ENCODE data around the gene KARS1.

Gene KARS1

GRCh38 chr16:75603241-75603640 lies 44.2 kb downstream of the KARS1 start:
- WGBS, result 97% methylated on average over 4 of the region's 4 CpGs
- H3K14ac ChIP-seq (ENCODE audit: low read length in 2 of 2), result no peak overlapping the region
- peaks cover 1% of the 10 kb centered on the region for H3K79me1 ChIP-seq (replicated peaks; ENCODE audit: low read length, poor library complexity, severe bottlenecking)
- no peaks in the 10 kb centered on the region for H3K9me3 ChIP-seq (ENCODE audit: control insufficient read depth, low read length)
- H3K27me3 ChIP-seq (ENCODE audit: control insufficient read depth in 1 of 2, insufficient read depth in 1 of 2, low read length in 2 of 2), result no peaks in the 10 kb centered on the region
- no peak overlapping the region for H2AFZ ChIP-seq (ENCODE audit: low read depth, low read length)
- H4K8ac ChIP-seq (ENCODE audit: low read length), result no peak overlapping the region
- DNase-seq, result no peak
- H3K27ac ChIP-seq (ENCODE audit: low read length, poor library complexity, severe bottlenecking), result no peak overlapping the region
- H2BK5ac ChIP-seq (ENCODE audit: low read depth, low read length, poor library complexity, severe bottlenecking), result no peak overlapping the region
- no peak overlapping the region for H3K23ac ChIP-seq (ENCODE audit: low read length in 2 of 2)
- H3K4me1 ChIP-seq (ENCODE audit: control insufficient read depth, insufficient read depth, low read depth, low read length), result no peaks in the 10 kb centered on the region
- no peak overlapping the region for H2AK5ac ChIP-seq (ENCODE audit: low read length, severe bottlenecking)
- H4K91ac ChIP-seq (ENCODE audit: low read length), result no peak overlapping the region
- no peak overlapping the region for H3K9ac ChIP-seq (ENCODE audit: low read length)
- no peak overlapping the region for H3K4me2 ChIP-seq (ENCODE audit: low read length, poor library complexity, severe bottlenecking)
- H2BK15ac ChIP-seq (ENCODE audit: low read depth, poor library complexity, severe bottlenecking), result no peak overlapping the region
- no peak overlapping the region for H2BK12ac ChIP-seq (ENCODE audit: low read length in 2 of 2)
- no peak overlapping the region for H3K4ac ChIP-seq (ENCODE audit: low read depth in 1 of 2, low read length in 2 of 2)
- H2BK120ac ChIP-seq (ENCODE audit: low read depth, low read length), result no peak overlapping the region
- H3K36me3 ChIP-seq (ENCODE audit: control insufficient read depth in 1 of 2, insufficient read depth in 2 of 2, low read depth in 1 of 2, low read length in 2 of 2), result peaks cover 20 to 79% of the 10 kb centered on the region in 2 experiments
- H3K18ac ChIP-seq (ENCODE audit: low read depth in 1 of 2, low read length in 2 of 2), result no peak overlapping the region
- no peak overlapping the region for H3K4me3 ChIP-seq (ENCODE audit: insufficient read depth in 1 of 2, low read depth in 1 of 2, low read length in 2 of 2)

- no peaks in the 10 kb centered on the region for H3K4me1 ChIP-seq (ENCODE audit: control insufficient read depth, insufficient read depth, low read depth, low read length)
- no peak overlapping the region for H3K4ac ChIP-seq (ENCODE audit: low read depth in 1 of 2, low read length in 2 of 2)
- no peak overlapping the region for H3K27ac ChIP-seq (ENCODE audit: low read length, poor library complexity, severe bottlenecking)
- no peak overlapping the region for H3K18ac ChIP-seq (ENCODE audit: low read depth in 1 of 2, low read length in 2 of 2)
- H2AK5ac ChIP-seq (ENCODE audit: low read length, severe bottlenecking), result no peak overlapping the region
- no peak overlapping the region for H4K91ac ChIP-seq (ENCODE audit: low read length)
- H3K27me3 ChIP-seq (ENCODE audit: control insufficient read depth in 1 of 2, insufficient read depth in 1 of 2, low read length in 2 of 2), result no peaks in the 10 kb centered on the region
- no peak overlapping the region for H4K8ac ChIP-seq (ENCODE audit: low read length)
- H3K79me1 ChIP-seq (replicated peaks; ENCODE audit: low read length, poor library complexity, severe bottlenecking), result peaks cover 3% of the 10 kb centered on the region
- H3K4me3 ChIP-seq (ENCODE audit: insufficient read depth in 1 of 2, low read depth in 1 of 2, low read length in 2 of 2), result no peak overlapping the region
- H2BK15ac ChIP-seq (ENCODE audit: low read depth, poor library complexity, severe bottlenecking), result no peak overlapping the region
- no peak overlapping the region for H3K9ac ChIP-seq (ENCODE audit: low read length)
- peaks cover 11% of the 10 kb centered on the region for H3K9me3 ChIP-seq (ENCODE audit: control insufficient read depth, low read length)
- H2BK120ac ChIP-seq (ENCODE audit: low read depth, low read length), result no peak overlapping the region
- H2AFZ ChIP-seq (ENCODE audit: low read depth, low read length), result no peak overlapping the region
- no peak for DNase-seq
- H2BK12ac ChIP-seq (ENCODE audit: low read length in 2 of 2), result no peak overlapping the region
- no peak overlapping the region for H3K4me2 ChIP-seq (ENCODE audit: low read length, poor library complexity, severe bottlenecking)
- H3K14ac ChIP-seq (ENCODE audit: low read length in 2 of 2), result no peak overlapping the region
- WGBS, result 95% methylated on average over 6 of the region's 6 CpGs
- H3K36me3 ChIP-seq (ENCODE audit: control insufficient read depth in 1 of 2, insufficient read depth in 2 of 2, low read depth in 1 of 2, low read length in 2 of 2), result peaks cover 33 to 65% of the 10 kb centered on the region in 2 experiments
- H3K23ac ChIP-seq (ENCODE audit: low read length in 2 of 2), result no peak overlapping the region
- no peak overlapping the region for H2BK5ac ChIP-seq (ENCODE audit: low read depth, low read length, poor library complexity, severe bottlenecking)
These were observed 47.8 kb downstream of the KARS1 start for GRCh38 chr16:75599452-75600277.

- Histone ChIP-seq H2AFZ (ENCODE audit: low read depth, low read length) (no peak overlapping the region), H3K9me3 (ENCODE audit: control insufficient read depth, low read length) (peaks cover 11% of the 10 kb centered on the region), H2BK5ac (ENCODE audit: low read depth, low read length, poor library complexity, severe bottlenecking) (no peak overlapping the region), H2BK15ac (ENCODE audit: low read depth, poor library complexity, severe bottlenecking) (no peak overlapping the region), H3K27me3 (ENCODE audit: control insufficient read depth in 1 of 2, insufficient read depth in 1 of 2, low read length in 2 of 2) (no peaks in the 10 kb centered on the region), H3K4me2 (ENCODE audit: low read length, poor library complexity, severe bottlenecking) (no peak overlapping the region), H3K18ac (ENCODE audit: low read depth in 1 of 2, low read length in 2 of 2) (no peak overlapping the region), H4K91ac (ENCODE audit: low read length) (no peak overlapping the region), H3K36me3 (ENCODE audit: control insufficient read depth in 1 of 2, insufficient read depth in 2 of 2, low read depth in 1 of 2, low read length in 2 of 2) (peaks cover 15 to 27% of the 10 kb centered on the region in 2 experiments), H3K4me3 (ENCODE audit: insufficient read depth in 1 of 2, low read depth in 1 of 2, low read length in 2 of 2) (no peak overlapping the region), H2AK5ac (ENCODE audit: low read length, severe bottlenecking) (no peak overlapping the region), H3K27ac (ENCODE audit: low read length, poor library complexity, severe bottlenecking) (no peak overlapping the region), H2BK120ac (ENCODE audit: low read depth, low read length) (no peak overlapping the region), H3K4me1 (ENCODE audit: control insufficient read depth, insufficient read depth, low read depth, low read length) (peaks cover 3% of the 10 kb centered on the region), H3K14ac (ENCODE audit: low read length in 2 of 2) (no peak overlapping the region), H2BK12ac (ENCODE audit: low read length in 2 of 2) (peak overlapping the region in 1 of 2 experiments; percentile 21), H3K23ac (ENCODE audit: low read length in 2 of 2) (no peak overlapping the region), H3K9ac (ENCODE audit: low read length) (no peak overlapping the region), H4K8ac (ENCODE audit: low read length) (peak overlapping the region; percentile 19), H3K79me1 (replicated peaks; ENCODE audit: low read length, poor library complexity, severe bottlenecking) (peaks cover 5% of the 10 kb centered on the region), H3K4ac (ENCODE audit: low read depth in 1 of 2, low read length in 2 of 2) (no peak overlapping the region)
- peak; percentile 40 for DNase-seq
- 77% methylated on average over 13 of the region's 17 CpGs for WGBS
These were observed 53.3 kb downstream of the KARS1 start for GRCh38 chr16:75593825-75594820.

GRCh38 chr16:75593308-75593707 lies 54.2 kb downstream of the KARS1 start:
- H3K4me2 ChIP-seq (ENCODE audit: low read length, poor library complexity, severe bottlenecking), result no peak overlapping the region
- H3K36me3 ChIP-seq (ENCODE audit: control insufficient read depth in 1 of 2, insufficient read depth in 2 of 2, low read depth in 1 of 2, low read length in 2 of 2), result peaks cover 15 to 31% of the 10 kb centered on the region in 2 experiments
- H3K4me3 ChIP-seq (ENCODE audit: insufficient read depth in 1 of 2, low read depth in 1 of 2, low read length in 2 of 2), result no peak overlapping the region
- no peaks in the 10 kb centered on the region for H3K27me3 ChIP-seq (ENCODE audit: control insufficient read depth in 1 of 2, insufficient read depth in 1 of 2, low read length in 2 of 2)
- H3K4me1 ChIP-seq (ENCODE audit: control insufficient read depth, insufficient read depth, low read depth, low read length), result peaks cover 3% of the 10 kb centered on the region
- H3K27ac ChIP-seq (ENCODE audit: low read length, poor library complexity, severe bottlenecking), result no peak overlapping the region
- no peak overlapping the region for H2BK120ac ChIP-seq (ENCODE audit: low read depth, low read length)
- H3K14ac ChIP-seq (ENCODE audit: low read length in 2 of 2), result no peak overlapping the region
- H3K18ac ChIP-seq (ENCODE audit: low read depth in 1 of 2, low read length in 2 of 2), result no peak overlapping the region
- H4K91ac ChIP-seq (ENCODE audit: low read length), result no peak overlapping the region
- H2AFZ ChIP-seq (ENCODE audit: low read depth, low read length), result no peak overlapping the region
- peaks cover 11% of the 10 kb centered on the region for H3K9me3 ChIP-seq (ENCODE audit: control insufficient read depth, low read length)
- no peak overlapping the region for H2BK5ac ChIP-seq (ENCODE audit: low read depth, low read length, poor library complexity, severe bottlenecking)
- no peak overlapping the region for H3K23ac ChIP-seq (ENCODE audit: low read length in 2 of 2)
- no peak overlapping the region for H2BK15ac ChIP-seq (ENCODE audit: low read depth, poor library complexity, severe bottlenecking)
- DNase-seq, result no peak
- no peak overlapping the region for H3K9ac ChIP-seq (ENCODE audit: low read length)
- peaks cover 5% of the 10 kb centered on the region for H3K79me1 ChIP-seq (replicated peaks; ENCODE audit: low read length, poor library complexity, severe bottlenecking)
- H2BK12ac ChIP-seq (ENCODE audit: low read length in 2 of 2), result no peak overlapping the region
- WGBS, result 96% methylated on average over 6 of the region's 6 CpGs
- no peak overlapping the region for H2AK5ac ChIP-seq (ENCODE audit: low read length, severe bottlenecking)
- no peak overlapping the region for H4K8ac ChIP-seq (ENCODE audit: low read length)
- H3K4ac ChIP-seq (ENCODE audit: low read depth in 1 of 2, low read length in 2 of 2), result no peak overlapping the region
